HCT116 (cell line): ENCODE data around the gene ICE1. TPM values are rescaled to one million over a fixed set of nuclear protein-coding genes. Genes with fewer than 3 reads are reported as not detected.

ENCODE experiments used
- ATAC-seq: fragments of 200-7000 bp; cut with Tn5 transposase; 2 replicates; pipeline ENCODE4 v1.9.1; 2020; ENCODE audit warnings: mild to moderate bottlenecking, moderate library complexity
- BruUV-seq: library from RNA; stranded (reverse); fragments of 400-500 nt; replicated peaks from 2 replicates; lab custom pipeline; 2021; lab: Mats Ljungman, UMichigan
- CTCF ChIA-PET: fragments of 300-600 bp; sonication (Branson Sonifier 250); formaldehyde crosslinking; loops from one replicate; lab custom pipeline; 2021; ENCODE audit warnings: antibody characterized with exemption; lab: Charles Lee
- POLR2A ChIA-PET: fragments of 300-600, 350-600 bp; sonication (Branson Sonifier 250); formaldehyde crosslinking; loops from one replicate; lab custom pipeline; 2021; ENCODE audit warnings: antibody characterized with exemption; lab: Charles Lee
- RAD21 ChIA-PET, 2 experiments: fragments of 300-600 bp; sonication (Branson Sonifier 250); formaldehyde crosslinking; loops; one replicate each; lab custom pipeline; 2023; ENCODE audit warnings: low total read pairs in 2 of 2; ENCODE audit not compliant: uncharacterized antibody in 2 of 2, unreplicated experiment in 2 of 2, low non-redundant PET in 1 of 2; lab: Charles Lee
- DNase-seq: peaks from one replicate; pipeline ENCODE4 v3.0.0-alpha.2; 2010; ENCODE audit warnings: low read depth, low spot score
- H2AFZ ChIP-seq: fragments of 200-600 bp; shearing (Covaris generic), sonication (generic); 2 replicates; pipeline ENCODE4 v1.6.1; 2017; ENCODE audit warnings: low read depth, mixed run types, mixed read lengths, antibody characterized with exemption, low read length; ENCODE audit not compliant: poor library complexity, severe bottlenecking
- H3K27ac ChIP-seq: 2 replicates; pipeline ENCODE4 v1.5.1; 2012; ENCODE audit warnings: low read depth, low read length
- H3K27me3 ChIP-seq: fragments of 200-600 bp; sonication (generic); 2 replicates; pipeline ENCODE4 v1.6.1; 2016; ENCODE audit warnings: mixed run types, low read length, mixed read lengths; ENCODE audit not compliant: insufficient read depth
- H3K36me3 ChIP-seq, 2 experiments: fragments of 200-500 bp in 1 of 2; fragments of 200-600 bp in 1 of 2; sonication (Bioruptor generic) in 1 of 2; sonication (generic) in 1 of 2; 2 replicates each; pipeline versions ENCODE4 v1.5.1 to v1.6.1; 2014 to 2016; ENCODE audit warnings: low read length in 2 of 2, inconsistent platforms in 1 of 2, mixed read lengths in 1 of 2, mixed run types in 1 of 2; ENCODE audit not compliant: insufficient read depth in 2 of 2, control insufficient read depth in 1 of 2
- H3K4me1 ChIP-seq, 2 experiments: fragments of 200-600 bp in 1 of 2; sonication (generic) in 1 of 2; 2 replicates each; pipeline versions ENCODE4 v1.5.1 to v1.6.1; 2012 to 2017; ENCODE audit warnings: low read length in 2 of 2, inconsistent platforms in 1 of 2, mild to moderate bottlenecking in 1 of 2, mixed read lengths in 1 of 2, mixed run types in 1 of 2, moderate library complexity in 1 of 2; ENCODE audit not compliant: insufficient read depth in 2 of 2, control insufficient read depth in 1 of 2
- H3K4me2 ChIP-seq: fragments of 200-600 bp; sonication (generic); 2 replicates; pipeline ENCODE4 v1.6.1; 2017; ENCODE audit warnings: mixed run types, low read length, mixed read lengths
- H3K4me3 ChIP-seq, 2 experiments: fragments of 200-600 bp in 1 of 2; sonication (generic) in 1 of 2; replicated peaks in 1 of 2; 2 replicates each; pipeline ENCODE4 v1.5.1; 2011 to 2016; ENCODE audit warnings: low read length in 2 of 2, control low read depth in 1 of 2, low read depth in 1 of 2, mild to moderate bottlenecking in 1 of 2, mixed read lengths in 1 of 2, mixed run types in 1 of 2
- H3K79me2 ChIP-seq: fragments of 200-600 bp; sonication (generic); 2 replicates; pipeline ENCODE4 v1.6.1; 2017; ENCODE audit warnings: mild to moderate bottlenecking, mixed run types, low read length, moderate library complexity, mixed read lengths; ENCODE audit not compliant: insufficient read depth
- H3K9ac ChIP-seq: fragments of 200-600 bp; sonication (generic); 2 replicates; pipeline ENCODE4 v1.6.1; 2016; ENCODE audit warnings: low read length, mixed read lengths
- H3K9me2 ChIP-seq: fragments of 200-600 bp; sonication (generic), shearing (Covaris generic); 2 replicates; pipeline ENCODE4 v1.6.1; 2017; ENCODE audit warnings: mixed run types, mild to moderate bottlenecking, moderate library complexity; ENCODE audit not compliant: insufficient read depth
- H3K9me3 ChIP-seq, 2 experiments: fragments of 200-500 bp in 1 of 2; fragments of 200-600 bp in 1 of 2; sonication (Bioruptor generic) in 1 of 2; sonication (generic) in 1 of 2; 2 replicates each; pipeline ENCODE4 v1.6.1; 2014 to 2017; ENCODE audit warnings: low read length in 2 of 2, mixed read lengths in 2 of 2, inconsistent platforms in 1 of 2, low read depth in 1 of 2, mild to moderate bottlenecking in 1 of 2, mixed run types in 1 of 2, moderate library complexity in 1 of 2; ENCODE audit not compliant: control insufficient read depth in 1 of 2, insufficient read depth in 1 of 2
- H4K20me1 ChIP-seq: fragments of 200-600 bp; sonication (generic), shearing (Covaris generic); 2 replicates; pipeline ENCODE4 v1.6.1; 2017; ENCODE audit warnings: mixed run types, mild to moderate bottlenecking, moderate library complexity; ENCODE audit not compliant: insufficient read depth
- ATF3 ChIP-seq: IDR thresholded peaks from 2 replicates; pipeline ENCODE4 v1.6.1; 2012
- CEBPB ChIP-seq: IDR thresholded peaks from 2 replicates; pipeline ENCODE4 v1.6.1; 2012; ENCODE audit warnings: low read depth
- EGR1 ChIP-seq: IDR thresholded peaks from 2 replicates; pipeline ENCODE4 v1.6.1; 2012; ENCODE audit warnings: low read depth
- ELF1 ChIP-seq: IDR thresholded peaks from 2 replicates; pipeline ENCODE4 v1.6.1; 2012; ENCODE audit warnings: low read depth, borderline replicate concordance
- EZH2 ChIP-seq: fragments of 200-600 bp; sonication (generic); IDR thresholded peaks from 2 replicates; pipeline ENCODE4 v1.6.1; 2017; ENCODE audit warnings: antibody characterized with exemption, mixed run types
- EZH2phosphoT487 ChIP-seq: fragments of 200-600 bp; IDR thresholded peaks from 2 replicates; pipeline ENCODE4 v1.6.1; 2018; ENCODE audit warnings: antibody characterized with exemption, borderline replicate concordance
- FOSL1 ChIP-seq: IDR thresholded peaks from 2 replicates; pipeline ENCODE4 v1.6.1; 2012; ENCODE audit warnings: low read depth
- JUND ChIP-seq: IDR thresholded peaks from 2 replicates; pipeline ENCODE4 v1.6.1; 2012
- MAX ChIP-seq: IDR thresholded peaks from 2 replicates; pipeline ENCODE4 v1.6.1; 2012
- RAD21 ChIP-seq: IDR thresholded peaks from 2 replicates; pipeline ENCODE4 v1.6.1; 2012; ENCODE audit warnings: low read depth, mild to moderate bottlenecking
- REST ChIP-seq: IDR thresholded peaks from 2 replicates; pipeline ENCODE4 v1.6.1; 2012; ENCODE audit warnings: low read depth
- SP1 ChIP-seq: IDR thresholded peaks from 2 replicates; pipeline ENCODE4 v1.6.1; 2012; ENCODE audit warnings: low read depth
- TCF7L2 ChIP-seq: IDR thresholded peaks from 2 replicates; pipeline ENCODE4 v1.7.0; 2011; ENCODE audit warnings: borderline replicate concordance, inconsistent platforms; ENCODE audit not compliant: insufficient read depth, insufficient read length; ENCODE audit errors: extremely low read depth
- YY1 ChIP-seq: IDR thresholded peaks from 2 replicates; pipeline ENCODE4 v1.6.1; 2011; ENCODE audit warnings: low read length, low read depth, moderate library complexity, mild to moderate bottlenecking; ENCODE audit not compliant: insufficient replicate concordance; ENCODE audit errors: extremely low read depth
- ZBTB33 ChIP-seq: IDR thresholded peaks from 2 replicates; pipeline ENCODE4 v1.6.1; 2011; ENCODE audit warnings: mild to moderate bottlenecking, low read length, moderate library complexity; ENCODE audit not compliant: insufficient replicate concordance; ENCODE audit errors: extremely low read depth
- ZFX ChIP-seq: fragments of 450-650 bp; IDR thresholded peaks from 2 replicates; pipeline ENCODE4 v1.6.1; 2017
- ZNF274 ChIP-seq: fragments of 200-500 bp; sonication (Bioruptor generic); IDR thresholded peaks from 2 replicates; pipeline ENCODE4 v1.6.1; 2014; ENCODE audit warnings: mild to moderate bottlenecking, low read depth, low read length, inconsistent platforms
- intact Hi-C: fragments of 100-400 bp; cut with micrococcal nuclease; formaldehyde crosslinking; loops from 2 replicates; pipeline ENCODE4 v1.10.0; 2022
- total RNA-seq: library from RNA; stranded (reverse); gene quantifications from one replicate; pipeline ENCODE4 v1.2.1, GENCODE V29; 2021; ENCODE audit not compliant: unreplicated experiment

Gene ICE1
- total RNA-seq, 1 experiment from 2014 or later, result 30.0 TPM

- no peaks in the 10 kb centered on the region for H4K20me1 ChIP-seq
- no peaks in the 10 kb centered on the region for H3K27me3 ChIP-seq
- no peak overlapping the region for H2AFZ ChIP-seq
- H3K4me2 ChIP-seq, result no peak overlapping the region; the same call in 1 of the 2 replicates
- H3K27ac ChIP-seq, result no peak overlapping the region
- no peaks in the 10 kb centered on the region for H3K9me3 ChIP-seq
- TF ChIP-seq RAD21 (no peak), ZFX (no peak), EZH2 (no peak), TCF7L2 (no peak), EGR1 (no peak), ATF3 (no peak), YY1 (no peak), MAX (no peak), ZNF274 (no peak), FOSL1 (no peak), CEBPB (no peak), EZH2phosphoT487 (no peak), JUND (no peak), SP1 (no peak), ZBTB33 (no peak), ELF1 (no peak), REST (no peak)
- CTCF ChIA-PET, result interaction anchor here (2.8 to 2.9 kb wide), 2 partner anchors 540 kb away, joined by 10 to 14 read pairs; no protein-coding TSS in a partner anchor
- H3K9me2 ChIP-seq, result no peaks in the 10 kb centered on the region
- ATAC-seq, result no peak
- peaks cover 19 to 30% of the 10 kb centered on the region in 2 experiments; a peak in 3 of 4 replicates for H3K4me1 ChIP-seq
- POLR2A ChIA-PET, result no interaction called here
- intact Hi-C loops, result loop anchor here (5.0 kb wide), 1 partner anchor 78 kb away; no protein-coding TSS in a partner anchor
- H3K4me3 ChIP-seq, result no peak overlapping the region
- H3K9ac ChIP-seq, result no peak overlapping the region
- no TSS peak for BruUV-seq
- DNase-seq, result no peak
- peaks cover 27% of the 10 kb centered on the region for H3K79me2 ChIP-seq
- H3K36me3 ChIP-seq, result no peaks in the 10 kb centered on the region; a peak in 1 of 4 replicates
- RAD21 ChIA-PET, result no interaction called here
These were observed 2.2 kb upstream of the ICE1 start for GRCh38 chr5:5420251-5420650.
